HTR-8/SVneo (cell line): ENCODE data around the gene ZDHHC14.

Experiments
- DNase-seq: peaks from one replicate; pipeline ENCODE4 v3.0.0; 2011; ENCODE audit warnings: low spot score, mixed read lengths; ENCODE audit not compliant: insufficient read length
- FAIRE-seq: peaks from 2 replicates; lab custom pipeline; 2011; peaks lifted over from hg19 to GRCh38; lab: Jason Lieb, UNC

The ZDHHC14 gene

DNA sequence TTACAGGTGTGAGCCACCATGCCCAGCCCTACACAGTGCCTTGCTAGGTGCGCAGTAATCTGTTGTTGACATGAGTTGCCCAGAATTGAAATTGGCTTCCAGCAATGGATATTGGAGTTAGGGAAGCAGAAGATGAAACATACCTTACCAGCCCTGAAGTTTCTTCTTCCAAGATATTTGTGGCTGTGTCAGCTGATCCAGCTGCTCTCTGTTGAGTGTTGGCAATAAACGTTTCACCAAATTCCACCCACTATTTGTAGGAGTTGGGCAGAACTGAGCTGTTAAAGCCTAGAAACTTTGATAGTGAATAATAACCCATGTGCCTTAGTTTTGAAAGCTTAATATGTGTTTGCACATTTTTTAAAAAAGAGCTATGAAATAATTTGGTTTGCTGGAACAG, 223.8 kb downstream of the ZDHHC14 start:
- no peak for FAIRE-seq
- DNase-seq = no peak

DNA sequence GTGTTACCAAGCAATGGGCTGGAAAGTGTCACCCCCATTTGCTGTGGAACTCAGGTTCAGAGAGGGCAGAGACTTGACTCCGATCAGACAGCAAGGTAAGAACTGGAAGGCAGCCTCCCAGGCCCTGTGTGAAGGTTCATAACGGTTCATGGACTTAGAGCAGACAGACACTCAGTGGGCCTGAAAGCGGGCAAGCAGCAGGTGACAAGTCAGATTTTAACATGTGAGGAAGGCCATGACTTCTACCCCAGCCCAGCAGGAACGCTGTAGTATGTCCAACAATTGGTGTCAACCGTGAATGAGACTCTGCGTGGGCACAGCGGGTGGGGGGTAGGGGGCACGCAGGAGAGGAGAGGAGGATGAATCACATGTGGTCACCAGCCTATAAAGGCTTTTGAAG, 224.5 kb downstream of the ZDHHC14 start:
- FAIRE-seq (no peak), DNase-seq (no peak)

DNA sequence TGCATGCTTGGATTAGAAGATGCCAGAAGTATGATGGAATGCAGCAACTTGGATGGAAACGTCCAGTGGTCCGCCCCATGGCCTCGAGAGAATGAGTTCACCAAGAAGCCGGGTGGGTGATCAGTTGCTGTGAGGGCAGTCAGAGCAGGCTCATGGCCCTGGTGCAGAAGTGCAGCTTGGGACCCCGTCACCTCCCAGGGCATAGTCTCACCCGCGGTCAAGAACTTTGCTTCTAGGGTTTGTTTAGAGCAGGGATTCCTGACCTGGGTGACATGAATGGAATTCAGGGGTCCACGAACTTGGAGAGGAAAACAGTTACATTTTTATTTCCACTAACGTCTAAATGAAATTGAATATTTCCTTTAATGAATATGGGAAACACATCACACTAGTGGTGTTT, 225.5 kb downstream of the ZDHHC14 start:
- FAIRE-seq = no peak
- no peak for DNase-seq

DNA sequence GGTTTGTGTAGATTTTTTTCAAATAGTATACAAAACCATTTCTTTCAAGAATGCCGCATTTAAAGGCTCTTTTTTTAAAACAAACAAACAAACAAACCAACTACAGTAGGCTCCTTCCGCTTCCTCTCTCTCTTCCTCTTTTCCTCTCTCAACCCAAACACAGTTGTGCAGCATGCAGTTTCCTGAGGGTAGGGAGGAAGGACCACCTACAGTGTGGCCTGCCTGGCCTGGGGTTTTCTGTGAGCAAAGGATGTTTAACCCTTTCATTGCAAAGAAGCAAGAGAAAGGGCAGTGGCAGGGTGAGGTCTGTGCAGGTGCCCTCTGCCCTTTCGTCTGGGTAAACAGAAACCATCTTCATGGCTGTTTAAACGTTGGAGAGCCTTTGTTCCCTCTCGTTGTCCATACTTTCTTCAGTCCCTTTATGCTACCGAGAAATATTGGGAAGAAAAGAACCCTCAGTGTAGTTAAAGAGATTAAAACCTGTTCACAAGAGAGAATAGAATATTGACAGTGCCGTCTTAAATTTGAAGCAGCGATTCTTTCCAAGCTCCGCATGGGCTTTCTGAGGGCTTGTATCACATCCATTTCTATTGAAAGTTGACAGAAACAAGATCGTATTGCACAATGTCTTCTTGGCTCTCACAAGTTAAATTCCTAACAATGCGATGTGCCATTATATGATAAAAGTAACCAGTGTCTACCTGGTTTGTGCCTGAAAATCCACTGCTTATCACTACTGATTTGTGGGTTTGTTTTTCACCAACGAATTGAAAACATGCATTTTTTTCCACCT, 226.5 kb downstream of the ZDHHC14 start:
- no peak for FAIRE-seq

DNA sequence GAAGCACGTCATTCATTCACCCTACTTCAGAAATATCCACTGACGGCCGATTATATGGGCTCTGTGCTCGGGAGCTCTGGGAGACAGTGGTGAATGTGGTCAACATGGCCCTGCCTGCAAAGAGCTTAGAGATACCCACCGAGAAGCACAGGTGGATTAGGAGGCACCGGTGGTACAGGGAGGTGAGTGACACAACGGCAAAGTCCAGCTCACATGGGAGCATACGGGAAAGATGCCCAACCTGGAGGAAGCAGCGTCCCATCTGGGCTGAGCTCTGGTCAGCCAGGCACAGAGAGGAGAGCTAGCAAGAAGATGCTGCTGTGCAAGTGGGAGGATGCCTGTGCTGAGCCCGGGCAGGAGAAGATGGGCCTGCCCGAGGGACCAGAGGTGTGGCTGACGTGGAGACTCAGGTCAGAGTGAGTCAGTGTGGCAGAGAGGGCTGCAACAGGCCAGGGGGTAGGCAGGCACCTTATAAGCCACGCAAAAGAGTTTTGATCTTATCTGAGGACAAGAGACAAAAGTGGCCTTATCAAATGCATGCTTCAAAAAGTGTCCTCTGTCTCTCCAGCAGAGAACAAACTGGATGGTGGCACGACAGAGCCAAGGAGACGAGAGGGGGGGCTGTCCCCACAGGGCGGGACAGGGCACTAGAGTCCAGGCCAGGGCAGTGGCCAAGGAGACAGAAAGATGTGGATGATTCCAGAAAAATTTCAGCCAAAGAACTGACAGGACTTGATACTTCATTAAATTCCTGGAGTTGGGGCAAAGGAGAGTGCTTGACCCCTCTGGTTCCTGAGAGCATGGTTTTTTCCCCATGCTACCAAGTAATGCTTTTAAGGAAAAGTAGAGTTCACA, 227.5 kb downstream of the ZDHHC14 start:
- DNase-seq = no peak
- no peak for FAIRE-seq

More for the DNA sequence above, 226.5 kb downstream of the ZDHHC14 start:
- no peak for DNase-seq

DNA sequence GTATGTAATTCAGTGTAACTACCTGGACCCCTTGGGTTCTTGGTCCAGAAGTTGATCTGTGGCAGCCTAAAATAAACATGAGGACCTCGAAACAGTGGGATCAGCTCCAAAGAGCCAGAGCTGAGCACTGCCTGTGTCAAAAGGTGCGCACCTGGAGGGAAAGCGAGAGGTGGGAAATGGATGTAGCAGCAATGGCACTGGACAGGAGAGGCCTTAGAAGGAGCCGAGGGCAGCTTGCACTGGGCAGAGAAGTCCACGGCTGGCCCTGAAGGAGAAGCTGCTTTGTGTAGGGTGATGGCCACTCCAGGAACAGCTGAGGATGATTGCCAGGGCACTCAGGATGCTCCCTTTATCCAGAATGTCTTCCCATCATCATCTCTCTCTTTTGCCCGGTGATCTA, 228.1 kb downstream of the ZDHHC14 start:
- FAIRE-seq (no peak), DNase-seq (no peak)

DNA sequence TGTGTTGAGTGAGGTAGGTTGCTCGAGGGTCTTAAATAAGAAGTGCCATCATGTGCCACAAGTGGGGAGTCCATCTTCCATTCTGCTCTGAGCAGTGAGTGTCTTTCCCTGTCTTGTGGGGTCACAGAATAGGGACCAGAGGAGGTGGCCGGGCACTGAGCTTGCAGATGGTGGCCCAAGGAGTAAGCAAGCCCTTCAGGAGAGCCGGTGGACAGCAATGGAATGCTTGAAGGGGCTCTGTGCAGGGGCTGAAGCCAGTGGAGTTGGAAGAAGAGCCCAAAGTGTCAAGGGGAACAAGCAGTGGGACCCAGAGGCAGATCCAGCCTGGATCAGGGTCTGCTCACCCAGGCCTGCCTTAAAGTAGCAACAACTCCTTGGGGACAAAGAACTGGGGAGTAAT, 228.6 kb downstream of the ZDHHC14 start:
- FAIRE-seq (no peak), DNase-seq (no peak)

DNA sequence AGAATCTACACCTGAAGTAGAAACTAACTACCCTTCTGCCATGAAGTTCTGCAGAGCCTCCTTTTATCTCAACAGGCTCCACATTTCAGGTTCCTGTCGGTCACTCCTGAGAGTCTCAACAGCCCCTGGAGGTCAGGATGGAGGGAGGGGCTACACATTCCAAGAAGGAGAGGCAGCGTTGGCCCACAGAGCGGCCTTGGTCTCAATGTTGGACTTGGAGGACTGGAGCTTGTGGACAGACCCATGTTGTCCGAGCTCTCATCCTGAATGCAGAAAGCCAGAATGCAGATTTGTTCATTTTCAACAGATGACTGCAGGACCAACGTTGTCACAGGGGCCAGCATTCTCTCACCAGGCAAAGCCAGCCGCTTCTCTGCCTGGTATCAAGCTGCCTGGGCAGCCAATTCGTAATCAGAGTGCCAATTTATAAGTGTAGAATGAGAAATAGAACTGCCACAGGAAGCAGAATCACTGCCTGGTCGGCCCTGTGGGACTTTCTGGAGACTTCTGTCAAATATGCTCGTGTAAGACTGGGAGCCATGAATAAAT, 229.5 kb downstream of the ZDHHC14 start:
- DNase-seq (no peak), FAIRE-seq (no peak)

DNA sequence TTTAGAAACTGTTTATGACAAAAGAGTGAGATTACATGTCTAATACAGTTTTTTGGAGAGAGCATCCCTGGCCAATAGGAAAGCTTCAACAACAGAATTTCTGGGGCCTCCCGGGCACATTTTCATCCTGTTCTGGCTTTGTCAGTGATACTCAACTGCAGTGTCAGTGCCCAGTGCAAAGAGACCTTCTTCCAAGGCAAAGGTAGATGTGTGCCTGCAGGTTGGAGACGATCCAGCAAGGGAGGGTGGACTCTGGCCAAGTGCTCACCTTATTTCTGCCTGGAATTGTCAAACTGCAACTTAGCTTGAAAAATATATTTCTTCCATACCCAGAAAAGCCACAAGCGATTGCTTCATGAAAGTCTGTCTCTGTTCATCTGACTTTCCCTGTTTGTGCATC, 230.4 kb downstream of the ZDHHC14 start:
- no peak for FAIRE-seq
- DNase-seq = no peak

DNA sequence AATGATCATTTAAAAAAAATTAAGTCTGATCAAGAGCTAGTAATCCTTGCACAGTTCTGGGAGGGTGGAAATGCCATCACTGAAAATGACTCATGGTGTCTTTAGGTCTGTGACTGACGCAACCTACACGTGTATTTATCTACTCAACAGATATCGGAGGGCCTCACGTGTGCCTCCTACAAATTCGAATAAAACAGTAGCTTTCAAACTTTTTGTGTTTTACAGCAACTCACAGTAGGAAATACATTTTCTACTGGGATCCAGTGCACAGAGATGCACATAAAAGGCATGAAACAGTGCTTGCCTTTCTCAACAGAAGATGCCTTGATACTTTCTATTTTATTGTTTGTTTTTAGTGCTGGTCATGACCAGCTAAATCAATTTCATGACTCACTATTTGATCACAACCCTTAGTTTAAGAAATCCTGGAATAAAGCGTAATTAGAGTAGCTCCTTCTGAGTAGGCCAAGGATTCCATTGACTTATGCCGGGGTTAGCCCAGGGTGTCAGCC, 232.1 kb downstream of the ZDHHC14 start:
- DNase-seq (peak; percentile 69), FAIRE-seq (no peak)

DNA sequence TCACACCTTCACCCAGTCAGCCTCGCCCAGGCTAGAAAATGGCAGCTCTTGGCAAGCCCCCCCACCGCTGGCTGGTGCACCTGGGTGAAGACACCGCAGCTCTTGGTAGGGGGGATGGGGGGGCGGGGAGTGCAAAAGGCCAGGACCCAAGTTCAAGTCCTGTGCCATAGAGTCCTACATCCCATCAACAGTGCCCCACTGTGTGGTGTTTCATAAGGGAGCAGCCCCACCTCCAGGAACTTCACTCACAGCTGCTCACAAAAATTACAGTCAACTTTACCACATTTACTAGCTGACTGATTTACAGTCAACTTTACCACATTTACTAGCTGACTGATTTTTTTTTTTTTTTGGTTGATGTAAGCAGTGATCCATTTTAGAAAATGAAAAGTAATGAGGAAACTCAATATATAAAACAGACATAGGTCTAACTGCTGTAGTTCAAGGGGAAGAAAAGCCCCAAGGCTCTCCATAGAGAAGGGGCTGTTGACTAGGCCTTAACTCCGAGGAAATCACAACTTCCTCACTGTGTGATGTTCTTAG, 233.1 kb downstream of the ZDHHC14 start:
- FAIRE-seq (no peak), DNase-seq (peak; percentile 32)

DNA sequence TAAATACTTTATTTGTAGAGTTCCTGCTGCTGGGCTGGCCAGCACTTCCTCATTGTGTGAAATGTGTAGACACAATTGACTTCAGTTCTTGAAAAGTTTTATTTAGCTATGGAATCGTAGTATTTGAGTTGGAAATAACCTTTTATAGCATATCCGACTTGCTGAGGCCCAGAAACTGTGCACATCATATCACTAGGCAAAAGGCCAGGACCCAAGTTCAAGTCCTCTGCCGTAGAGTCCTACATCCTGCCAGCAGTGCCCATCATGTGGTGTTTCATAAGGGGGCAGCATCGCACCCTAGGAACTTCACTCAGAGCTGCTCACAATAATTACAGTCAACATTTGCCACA, 234.4 kb downstream of the ZDHHC14 start:
- DNase-seq = no peak
- FAIRE-seq = no peak

DNA sequence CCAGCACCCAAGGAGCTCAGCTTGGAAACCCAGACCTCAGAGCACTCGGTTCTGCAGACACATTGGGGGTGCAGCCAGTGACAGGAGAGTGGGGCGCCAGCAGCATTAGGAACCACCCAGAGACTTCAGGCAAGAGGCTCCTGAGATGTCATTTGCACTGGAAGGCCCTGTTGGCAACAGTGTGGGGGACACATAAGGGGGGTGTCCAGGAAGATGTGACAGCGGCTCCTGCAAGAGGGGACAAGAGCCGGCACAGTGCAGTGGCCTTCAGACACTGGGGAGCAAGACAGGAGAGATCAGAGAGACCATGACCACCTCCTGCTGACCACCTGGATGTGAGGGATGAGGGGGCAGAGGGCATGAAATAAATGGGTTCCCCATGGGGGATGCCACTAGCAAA, 235.0 kb downstream of the ZDHHC14 start:
- no peak for DNase-seq
- FAIRE-seq = no peak

DNA sequence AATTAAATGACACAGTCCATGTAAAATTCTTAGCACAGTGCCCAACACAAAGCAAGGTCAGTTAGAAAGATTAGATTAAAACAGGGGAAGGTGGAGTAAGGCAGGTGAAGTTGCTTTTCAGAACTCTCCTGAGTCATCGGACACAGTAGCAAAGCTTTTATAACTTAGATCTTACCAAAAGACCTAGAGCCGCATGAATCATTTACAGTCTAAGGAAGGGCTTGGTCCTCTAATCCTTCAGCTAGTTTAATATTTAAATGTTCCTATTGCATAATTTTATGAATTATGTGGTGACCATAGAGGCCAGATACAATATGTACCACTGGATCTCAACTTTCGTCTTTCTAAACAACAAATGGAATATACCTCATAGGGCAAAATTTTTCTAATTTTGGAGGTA, 240.0 kb downstream of the ZDHHC14 start:
- FAIRE-seq (no peak), DNase-seq (no peak)

DNA sequence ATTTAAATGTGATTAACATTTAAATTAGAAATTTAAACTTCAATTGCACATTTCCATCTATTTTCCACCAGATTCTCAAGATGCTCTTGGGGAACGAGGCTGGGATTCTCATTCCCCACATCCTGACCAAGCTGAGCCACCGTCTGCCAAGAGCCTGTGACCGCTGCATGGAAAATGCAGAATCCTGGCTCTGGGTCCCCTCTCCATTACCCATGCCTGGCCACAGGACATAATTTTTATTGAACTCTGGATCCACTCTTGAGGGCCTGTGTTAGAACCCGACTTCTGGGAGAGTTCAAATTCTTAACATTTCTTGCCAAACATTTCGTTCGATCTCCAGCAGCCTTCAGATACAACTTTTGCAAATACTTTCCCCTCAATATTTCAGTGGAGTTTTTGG, 240.4 kb downstream of the ZDHHC14 start:
- FAIRE-seq (no peak), DNase-seq (no peak)

DNA sequence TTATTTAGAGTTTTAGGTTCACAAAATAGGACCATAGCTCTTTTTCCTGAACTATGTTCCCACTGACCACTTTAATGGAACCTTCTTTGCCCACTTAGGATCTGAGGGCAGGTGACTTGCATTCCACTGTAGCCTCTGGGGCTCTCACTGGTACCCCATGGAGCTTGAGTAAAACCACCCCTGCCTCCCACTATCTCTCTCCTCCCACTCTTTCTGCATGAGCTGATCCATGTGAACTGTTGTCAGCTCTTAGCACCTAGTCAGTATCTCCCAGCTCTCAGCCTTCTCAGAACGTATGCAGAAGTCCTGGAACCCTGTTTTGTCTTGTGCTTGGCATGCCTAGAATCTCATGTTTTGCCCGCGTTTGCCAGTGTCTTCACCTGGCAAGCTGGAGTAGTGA, 241.4 kb downstream of the ZDHHC14 start:
- DNase-seq (no peak), FAIRE-seq (no peak)

DNA sequence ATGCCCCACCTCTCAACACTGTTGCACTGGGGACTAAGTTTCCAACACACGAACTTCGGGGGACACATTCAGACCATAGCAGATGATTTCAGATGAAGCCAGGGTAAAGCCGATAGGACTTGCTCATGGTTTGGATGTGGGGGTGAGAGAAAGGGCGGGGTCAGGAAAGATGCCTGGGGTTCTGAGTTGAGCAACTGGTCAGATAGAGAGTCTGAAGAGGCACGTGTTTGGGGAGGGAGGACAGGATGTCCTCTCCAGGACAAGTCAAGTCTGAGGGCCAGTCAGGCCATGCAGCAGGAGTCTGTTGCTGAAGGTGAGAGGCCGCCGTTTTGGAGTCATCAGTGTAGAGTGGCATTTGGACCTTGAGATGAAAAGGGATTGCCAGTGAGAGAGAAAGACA, 244.1 kb downstream of the ZDHHC14 start:
- FAIRE-seq (no peak), DNase-seq (no peak)

DNA sequence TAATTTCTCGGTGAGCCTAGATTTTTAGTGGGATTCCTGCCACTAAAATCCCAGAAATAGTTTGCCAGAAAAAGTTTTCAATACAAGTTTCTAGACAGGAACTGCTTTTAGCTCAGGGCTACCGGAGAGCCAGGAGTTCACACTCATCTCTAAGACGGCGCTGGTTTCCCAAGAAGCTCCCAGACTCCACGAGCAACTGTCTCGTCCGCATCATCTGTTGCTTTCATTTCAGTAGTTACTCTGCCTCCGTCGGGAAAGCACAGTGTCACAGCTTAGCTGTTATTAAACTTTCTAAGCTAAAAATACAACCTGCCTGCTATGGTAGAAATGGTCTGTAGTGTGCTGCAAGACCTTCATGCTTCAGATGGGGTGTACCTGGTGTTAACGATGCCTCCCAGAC, 244.8 kb downstream of the ZDHHC14 start:
- FAIRE-seq (no peak), DNase-seq (no peak)

DNA sequence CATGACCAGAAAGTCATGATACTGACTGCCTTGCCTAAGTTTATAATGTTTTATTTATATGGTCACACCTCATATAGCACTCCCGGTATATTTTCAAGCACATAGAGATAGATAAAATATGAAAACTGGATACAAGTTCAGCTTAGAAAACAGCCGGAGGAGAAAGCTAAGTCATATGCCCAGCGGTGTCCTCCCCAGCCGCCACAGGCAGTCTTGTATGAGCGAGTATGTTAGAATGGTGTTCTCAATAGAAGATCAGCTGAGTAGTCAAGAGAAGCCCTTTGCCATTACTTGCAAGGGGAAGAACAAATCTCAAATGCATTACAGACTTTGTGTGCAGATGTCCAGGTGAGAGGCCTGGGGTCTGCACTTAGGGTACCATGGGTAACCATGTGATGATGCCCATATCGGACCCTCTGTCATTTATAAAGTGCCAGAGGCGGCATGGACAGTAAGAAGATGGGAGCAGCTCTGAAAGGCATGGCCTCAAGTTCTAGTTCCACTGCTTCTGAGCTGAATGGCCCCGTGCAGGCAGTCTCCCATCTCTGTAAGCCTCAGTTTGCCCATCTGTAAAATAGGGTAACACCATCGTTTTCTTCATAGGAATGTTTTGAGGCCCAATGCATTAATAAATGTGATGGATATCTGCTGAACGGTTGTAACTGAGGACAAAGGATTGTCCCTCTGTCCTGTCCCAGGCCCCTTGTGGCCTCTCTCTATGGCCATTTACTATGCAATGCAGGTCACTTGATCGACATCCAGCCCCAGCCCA, 246.4 kb downstream of the ZDHHC14 start:
- FAIRE-seq (no peak), DNase-seq (no peak)

DNA sequence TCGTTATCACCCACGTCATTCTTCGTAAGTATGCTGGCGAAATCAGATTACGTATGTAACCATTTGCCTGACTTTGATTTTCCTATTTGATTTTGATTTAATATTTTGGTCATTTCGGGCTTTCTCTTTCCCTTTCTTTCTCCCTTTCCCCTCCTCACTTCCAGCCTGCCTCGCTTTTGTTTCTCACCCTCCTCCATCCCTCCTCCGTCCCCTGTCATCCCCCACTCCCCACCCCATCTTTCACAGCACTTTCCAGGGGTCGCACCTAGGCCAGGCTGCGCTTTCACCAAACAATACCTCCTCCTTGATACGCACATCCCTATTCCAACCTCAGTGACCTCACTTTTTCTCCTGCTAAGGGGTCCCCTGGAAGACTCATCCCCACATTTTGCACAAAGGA, 247.5 kb downstream of the ZDHHC14 start:
- FAIRE-seq (no peak), DNase-seq (no peak)
